ENCODE measurements around the gene KIAA0930.

KIAA0930 gene

GRCh38 chr22:45164270-45165088, 76.2 kb downstream of the KIAA0930 start:
- FAIRE-seq (no peak), DNase-seq (ENCODE audit: insufficient read length, low spot score) (no peak)
- TF ChIP-seq, protein P1, sequence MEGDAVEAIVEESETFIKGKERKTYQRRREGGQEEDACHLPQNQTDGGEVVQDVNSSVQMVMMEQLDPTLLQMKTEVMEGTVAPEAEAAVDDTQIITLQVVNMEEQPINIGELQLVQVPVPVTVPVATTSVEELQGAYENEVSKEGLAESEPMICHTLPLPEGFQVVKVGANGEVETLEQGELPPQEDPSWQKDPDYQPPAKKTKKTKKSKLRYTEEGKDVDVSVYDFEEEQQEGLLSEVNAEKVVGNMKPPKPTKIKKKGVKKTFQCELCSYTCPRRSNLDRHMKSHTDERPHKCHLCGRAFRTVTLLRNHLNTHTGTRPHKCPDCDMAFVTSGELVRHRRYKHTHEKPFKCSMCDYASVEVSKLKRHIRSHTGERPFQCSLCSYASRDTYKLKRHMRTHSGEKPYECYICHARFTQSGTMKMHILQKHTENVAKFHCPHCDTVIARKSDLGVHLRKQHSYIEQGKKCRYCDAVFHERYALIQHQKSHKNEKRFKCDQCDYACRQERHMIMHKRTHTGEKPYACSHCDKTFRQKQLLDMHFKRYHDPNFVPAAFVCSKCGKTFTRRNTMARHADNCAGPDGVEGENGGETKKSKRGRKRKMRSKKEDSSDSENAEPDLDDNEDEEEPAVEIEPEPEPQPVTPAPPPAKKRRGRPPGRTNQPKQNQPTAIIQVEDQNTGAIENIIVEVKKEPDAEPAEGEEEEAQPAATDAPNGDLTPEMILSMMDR (IDR thresholded peaks at IDR 0.05; ENCODE audit: insufficient read depth, missing control alignments) = no peak

DNA sequence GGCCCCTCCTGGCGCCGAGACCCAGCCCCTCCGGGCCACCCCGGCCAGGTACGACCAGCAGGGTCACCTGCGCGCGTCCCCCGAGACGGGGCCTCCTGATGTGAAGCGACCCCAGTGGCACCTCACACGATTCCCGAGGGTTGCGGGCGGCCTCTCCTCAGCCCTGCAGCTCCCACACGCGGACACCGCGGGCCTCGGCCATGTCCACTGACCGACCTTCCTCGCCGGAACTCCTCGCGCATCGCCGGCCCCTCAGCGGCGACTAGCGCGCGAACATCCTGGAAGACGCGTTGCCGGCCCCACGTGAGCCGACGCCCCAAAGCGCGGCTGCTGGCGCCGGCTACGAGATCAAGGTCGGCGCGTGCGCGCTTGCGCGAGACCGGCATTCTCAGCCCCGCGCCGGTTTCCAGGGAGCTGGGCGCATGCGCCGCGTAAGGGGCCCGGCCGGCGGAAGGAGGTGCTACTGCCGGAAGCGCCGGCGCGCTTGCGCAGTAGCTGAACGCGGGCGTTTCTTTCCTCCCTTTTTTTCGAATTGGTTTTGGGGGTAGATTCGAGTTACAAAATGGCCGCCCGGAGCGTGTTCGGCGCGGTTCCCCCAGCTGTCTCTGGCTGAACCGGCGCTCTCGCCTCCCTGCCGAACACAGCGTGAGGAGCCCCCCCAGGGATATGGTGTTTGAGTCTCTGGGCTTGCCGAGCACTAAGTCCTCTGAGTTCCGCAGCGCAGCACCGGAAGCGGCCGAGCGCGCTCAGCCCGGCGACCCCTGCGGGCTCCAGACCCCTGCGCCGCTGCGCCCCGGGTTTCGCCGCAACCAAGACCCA, 77.0 kb downstream of the KIAA0930 start, which contains the start of gene NUP50:
Gene NUP50, plus strand, starts transcription at position 475 of the 819 bp plus-strand sequence. CDS start 4,253 bp downstream, outside the sequence.
- FAIRE-seq = no peak
- DNase-seq (ENCODE audit: insufficient read length, low spot score) = peak; percentile 60
- TF ChIP-seq, protein P1 (IDR thresholded peaks at IDR 0.05; ENCODE audit: insufficient read depth, missing control alignments) = no peak

DNA sequence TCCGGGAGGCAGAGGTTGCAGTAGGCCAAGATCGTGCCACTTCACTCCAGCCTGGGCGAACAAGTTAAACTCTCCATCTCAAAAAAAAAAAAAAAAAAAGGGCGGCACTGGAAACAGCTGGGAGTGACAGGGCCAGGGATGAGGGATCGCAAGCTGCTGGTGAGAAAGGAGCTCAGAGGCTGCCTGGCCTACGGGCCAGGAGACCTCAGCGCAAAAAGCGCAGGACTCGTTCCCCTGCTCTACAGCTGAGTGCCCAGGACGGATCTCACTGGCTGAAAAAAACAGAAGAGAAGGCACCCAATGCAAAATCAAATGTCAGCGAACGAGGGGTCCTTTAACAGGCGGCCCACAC, 77.6 kb downstream of the KIAA0930 start:
- no peak for FAIRE-seq
- TF ChIP-seq, protein P1 (IDR thresholded peaks at IDR 0.05; ENCODE audit: insufficient read depth, missing control alignments) = no peak
- no peak for DNase-seq (ENCODE audit: insufficient read length, low spot score)

GRCh38 chr22:45162531-45162930, 78.2 kb downstream of the KIAA0930 start:
- FAIRE-seq (no peak), DNase-seq (ENCODE audit: insufficient read length, low spot score) (no peak)
- TF ChIP-seq, protein P1 (IDR thresholded peaks at IDR 0.05; ENCODE audit: insufficient read depth, missing control alignments) = no peak

- FAIRE-seq (no peak), DNase-seq (ENCODE audit: insufficient read length, low spot score) (no peak)
- TF ChIP-seq, protein P1 (IDR thresholded peaks at IDR 0.05; ENCODE audit: insufficient read depth, missing control alignments) = no peak
Measured at GRCh38 chr22:45159652-45160462, 80.8 kb downstream of the KIAA0930 start.

DNA sequence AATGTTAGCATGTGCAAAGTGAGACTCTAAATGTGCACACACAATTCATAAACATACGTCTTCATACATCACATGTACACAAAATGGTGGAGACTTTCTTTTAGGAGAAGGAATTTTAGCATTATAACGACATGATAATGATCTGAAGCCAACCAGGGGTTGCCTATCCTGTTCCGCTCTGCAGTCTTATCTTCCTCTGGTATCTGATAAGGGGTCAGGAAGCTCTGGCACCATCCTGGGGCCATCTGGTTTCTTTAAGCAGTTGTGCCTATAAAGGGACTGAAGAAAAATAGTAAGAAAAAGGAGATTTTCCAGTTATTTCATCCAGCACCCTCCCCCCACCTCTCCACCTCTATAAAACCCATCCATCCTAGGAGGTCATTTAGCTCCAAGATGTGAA, 82.8 kb downstream of the KIAA0930 start:
- no peak for FAIRE-seq
- DNase-seq (ENCODE audit: insufficient read length, low spot score) = no peak

More for the DNA sequence above, 82.8 kb downstream of the KIAA0930 start:
- TF ChIP-seq, protein P1 (IDR thresholded peaks at IDR 0.05; ENCODE audit: insufficient read depth, missing control alignments) = no peak
